Small intestine (tissue), 7 donors: Measurements from ENCODE around the gene OIP5. TPM values are rescaled to one million over a fixed set of nuclear protein-coding genes. Genes with fewer than 3 reads are reported as not detected.
"Not testable (repeated sequence)": the region's sequence is repeated elsewhere in the genome, so short reads cannot be mapped to it uniquely, and the experiment has no call there.

Experiments used
- DNase-seq, 2 donors: peaks; one replicate each; pipeline versions ENCODE4 v3.0.0 to v3.0.0-alpha.2; 2013
- FAIRE-seq: peaks from 2 replicates; lab custom pipeline; 2012; peaks lifted over from hg19 to GRCh38; lab: Jason Lieb, UNC
- H3K27ac ChIP-seq, 3 donors: one replicate each; pipeline ENCODE4 v1.5.1; 2013; ENCODE audit warnings: low read length in 2 of 3, mild to moderate bottlenecking in 2 of 3, control low read depth in 1 of 3, inconsistent platforms in 1 of 3, low read depth in 1 of 3, moderate library complexity in 1 of 3
- H3K27me3 ChIP-seq, 3 donors: one replicate each; pipeline ENCODE4 v1.6.1; 2013; ENCODE audit warnings: low read length in 3 of 3, inconsistent platforms in 1 of 3; ENCODE audit not compliant: control insufficient read depth in 3 of 3, insufficient read depth in 3 of 3
- H3K36me3 ChIP-seq, 3 donors: one replicate each; pipeline ENCODE4 v1.6.1; 2013; ENCODE audit warnings: low read length in 3 of 3, inconsistent platforms in 1 of 3, low read depth in 1 of 3, mild to moderate bottlenecking in 1 of 3, moderate library complexity in 1 of 3; ENCODE audit not compliant: control insufficient read depth in 3 of 3, insufficient read depth in 2 of 3
- H3K4me1 ChIP-seq, 3 donors: one replicate each; pipeline ENCODE4 v1.6.1; 2013; ENCODE audit warnings: low read length in 2 of 3, inconsistent platforms in 1 of 3, low read depth in 1 of 3, mild to moderate bottlenecking in 1 of 3, moderate library complexity in 1 of 3; ENCODE audit not compliant: control insufficient read depth in 3 of 3, insufficient read depth in 2 of 3
- H3K4me3 ChIP-seq, 3 donors: one replicate each; pipeline ENCODE4 v1.5.1; 2013; ENCODE audit warnings: low read length in 3 of 3, control low read depth in 1 of 3, inconsistent platforms in 1 of 3, low read depth in 1 of 3, mild to moderate bottlenecking in 1 of 3, moderate library complexity in 1 of 3
- H3K9me3 ChIP-seq, 2 donors: one replicate each; pipeline ENCODE4 v1.6.1; 2013; ENCODE audit warnings: low read depth in 1 of 2, low read length in 1 of 2; ENCODE audit not compliant: control insufficient read depth in 2 of 2, insufficient read depth in 1 of 2
- WGBS, 3 donors: extraction: QIAGEN DNeasy Blood & Tissue Kit; methylation state at CpG; one replicate each; pipeline ENCODE4 v1.1.7; 2013; 5-methylcytosine and 5-hydroxymethylcytosine counted together
- polyA plus RNA-seq, 4 donors: library from polyadenylated mRNA; stranded (reverse) in 3 of 4; unstranded in 1 of 4; fragments of 200-250 nt in 3 of 4; fragments of 120-200 nt in 1 of 4; gene quantifications; one replicate each; pipeline versions ENCODE4 v1.2.1 to v1.2.3, GENCODE V29; 2013
- donor health status: healthy with polysubstance abuse.
- donor health status: control.
- donor health status: control.
- donor health status: Bipolar disorder and iron deficiency.
- donor health status: healthy.

Gene OIP5
- polyA plus RNA-seq, 4 donors: 1.8 to 16.2 (median 6.7) TPM; not detected in 1

- Histone ChIP-seq H3K9me3 (no peaks in the 10 kb centered on the region), H3K36me3 (peaks cover 2 to 25% (median 8%) of the 10 kb centered on the region in 3 donors), H3K4me1 (peaks cover 0 to 6% (median 0%) of the 10 kb centered on the region in 3 donors), H3K4me3 (no peak overlapping the region), H3K27me3 (no peaks in the 10 kb centered on the region), H3K27ac (no peak overlapping the region)
- 62 to 78% (median 78%) methylated on average over 6 of the region's 6 CpGs for WGBS, 3 donors
- FAIRE-seq: no peak
- DNase-seq: peak in 1 of 2 donors; percentile 16
These were observed 68.5 kb downstream of the OIP5 start for GRCh38 chr15:41263891-41264351.

- Histone ChIP-seq H3K4me3 (no peak overlapping the region), H3K4me1 (peaks cover 0 to 6% (median 2%) of the 10 kb centered on the region in 3 donors), H3K36me3 (peaks cover 2 to 24% (median 10%) of the 10 kb centered on the region in 3 donors), H3K27ac (no peak overlapping the region), H3K9me3 (no peaks in the 10 kb centered on the region), H3K27me3 (no peaks in the 10 kb centered on the region)
- DNase-seq: no peak
- WGBS, 3 donors: 89 to 96% (median 94%) methylated on average over 8 of the region's 8 CpGs
- FAIRE-seq: no peak
These were observed 69.8 kb downstream of the OIP5 start for GRCh38 chr15:41262571-41262970.

DNA sequence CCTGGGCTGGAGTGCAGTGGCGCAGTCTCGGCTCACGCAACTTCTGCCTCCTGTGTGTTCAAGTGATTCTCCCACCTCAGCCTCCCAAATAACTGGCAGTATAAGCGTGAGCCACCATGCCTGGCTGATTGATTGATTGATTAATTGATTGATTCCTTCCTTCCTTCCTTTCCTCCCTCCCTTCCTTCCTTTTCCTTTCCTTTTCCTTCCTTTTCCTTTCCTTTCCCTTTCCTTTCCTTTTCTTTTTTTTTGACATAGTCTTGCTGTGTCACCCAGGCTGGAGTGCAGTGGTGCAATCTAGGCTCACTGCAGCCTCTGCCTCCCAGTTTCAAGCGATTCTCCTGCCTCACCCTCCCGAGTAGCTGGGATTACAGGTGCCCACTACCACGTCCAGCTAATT, 71.5 kb downstream of the OIP5 start:
- H3K27me3 ChIP-seq, FAIRE-seq, DNase-seq, H3K4me3 ChIP-seq, H3K27ac ChIP-seq, H3K9me3 ChIP-seq, H3K4me1 ChIP-seq: not testable (repeated sequence)
- WGBS, 3 donors: 97% methylated on average over 7 of the region's 7 CpGs
- H3K36me3 ChIP-seq: peaks cover 5 to 18% (median 10%) of the 10 kb centered on the region in 3 donors

DNA sequence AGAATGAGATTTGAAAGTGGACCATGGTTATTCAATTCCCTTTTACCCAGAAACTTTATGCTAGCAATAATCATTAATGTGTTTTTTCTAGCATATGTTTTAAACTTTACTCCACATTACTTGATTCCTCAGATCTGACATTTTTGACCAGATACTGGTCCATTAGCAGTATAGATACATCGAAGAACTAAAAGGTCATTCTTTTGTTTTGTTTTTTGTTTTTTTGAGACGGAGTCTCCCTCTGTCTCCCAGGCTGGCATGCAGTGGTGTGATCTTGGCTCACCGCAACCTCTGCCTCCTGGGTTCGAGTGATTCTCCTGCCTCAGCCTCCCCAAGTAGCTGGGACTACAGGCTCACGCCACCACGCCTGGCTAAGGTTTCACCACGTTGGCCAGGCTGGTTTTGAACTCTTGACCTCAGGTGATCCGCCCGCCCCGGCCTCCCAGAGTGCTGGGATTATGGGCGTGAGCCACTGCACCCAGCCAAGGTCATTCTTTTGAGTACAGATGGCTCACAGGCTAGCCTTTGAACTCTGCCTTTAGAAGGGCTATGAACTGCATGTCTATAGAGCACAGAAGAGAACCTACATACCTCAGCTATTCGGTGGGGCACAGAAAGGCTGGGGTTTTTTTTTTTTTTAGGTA, 72.7 kb downstream of the OIP5 start:
- H3K4me3 ChIP-seq: no peak overlapping the region
- H3K9me3 ChIP-seq: no peaks in the 10 kb centered on the region
- peaks cover 0 to 6% (median 2%) of the 10 kb centered on the region in 3 donors for H3K4me1 ChIP-seq
- peak overlapping the region; percentile 21 to 58 (median 34) for H3K27ac ChIP-seq
- DNase-seq: peak; percentile 60 to 90
- WGBS, 3 donors: 42 to 69% (median 54%) methylated on average over 12 of the region's 12 CpGs
- peaks cover 5 to 17% (median 10%) of the 10 kb centered on the region in 3 donors for H3K36me3 ChIP-seq
- FAIRE-seq: no peak
- H3K27me3 ChIP-seq: no peaks in the 10 kb centered on the region

Other genes starting within 250 kb of the OIP5 start
- 10 to 100 TPM in 2 of 4 donors, 1 to 10 TPM in 2; 6.9 to 18.7 (median 11.5) TPM for gene INO80, start 216.3 kb downstream of the OIP5 start, polyA plus RNA-seq
- under 1 TPM in 1 of 4 donors, not detected in 3; 0.27 TPM for gene EXD1, start 101.8 kb downstream of the OIP5 start, polyA plus RNA-seq
- 100 to 1,000 TPM in 3 of 4 donors, 10 to 100 TPM in 1; 67.4 to 147 (median 109) TPM for gene CHP1, start 101.3 kb downstream of the OIP5 start, polyA plus RNA-seq
- 10 to 100 TPM in 2 of 4 donors, 1 to 10 TPM in 2; 4.6 to 37.2 (median 19.9) TPM for gene NUSAP1, start 290 bp upstream of the OIP5 start, polyA plus RNA-seq
- gene NDUFAF1, start 69.9 kb upstream of the OIP5 start, polyA plus RNA-seq: 10 to 100 TPM; 19.7 to 31.1 (median 21.1) TPM
- gene RTF1, start 84.5 kb upstream of the OIP5 start, polyA plus RNA-seq: 10 to 100 TPM; 18.0 to 38.4 (median 25.0) TPM
- 10 to 100 TPM; 30.3 to 93.9 (median 48.4) TPM for gene ITPKA, start 161.3 kb upstream of the OIP5 start, polyA plus RNA-seq
- gene LTK, start 181.2 kb upstream of the OIP5 start, polyA plus RNA-seq: 10 to 100 TPM; 13.1 to 68.4 (median 32.9) TPM
- 10 to 100 TPM in 2 of 4 donors, 1 to 10 TPM in 2; 6.2 to 23.8 (median 10.2) TPM for gene RPAP1, start 211.7 kb upstream of the OIP5 start, polyA plus RNA-seq
- gene TYRO3, start 226.6 kb upstream of the OIP5 start, polyA plus RNA-seq: 10 to 100 TPM in 1 of 4 donors, 1 to 10 TPM in 3; 2.7 to 57.9 (median 6.5) TPM